ENCODE results near the gene MACROD2. TPM values are rescaled to one million over a fixed set of nuclear protein-coding genes. Genes with fewer than 3 reads are reported as not detected.

Gene MACROD2
- total RNA-seq, 1 donor from 2014 or later: 2.4 TPM

DNA sequence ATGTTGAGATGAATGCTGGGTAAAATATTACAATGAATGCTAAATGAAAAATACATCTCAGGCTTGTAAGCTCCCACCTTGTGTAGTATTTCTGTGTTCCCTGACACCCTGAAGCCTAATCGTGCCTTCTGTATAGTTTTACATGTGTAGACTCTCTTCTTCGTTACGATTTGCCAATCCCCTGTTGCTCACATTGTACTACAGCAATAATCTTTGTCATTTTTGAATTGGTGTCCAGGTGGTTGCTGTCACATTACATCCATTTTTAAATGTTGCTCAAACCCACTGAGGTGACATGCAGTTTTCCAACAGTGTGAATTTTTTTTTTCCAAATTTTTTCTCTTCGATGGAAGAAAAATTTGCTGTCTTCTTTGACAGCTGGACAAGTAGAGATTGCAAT is 642.1 kb downstream of the MACROD2 start:
- no peak for DNase-seq (ENCODE audit: low read depth)
- Histone ChIP-seq H3K4me1 (ENCODE audit: insufficient read depth, low read length) (no peaks in the 10 kb centered on the region), H2AFZ (ENCODE audit: low read depth, low read length) (no peak overlapping the region), H3K9me3 (ENCODE audit: insufficient read depth, low read depth, low read length) (peaks cover 3% of the 10 kb centered on the region), H3K9ac (ENCODE audit: low read length) (no peak overlapping the region), H3K36me3 (ENCODE audit: insufficient read depth, low read length) (no peaks in the 10 kb centered on the region), H3K4me2 (ENCODE audit: low read length) (no peak overlapping the region), H3K27me3 (ENCODE audit: insufficient read depth, low read length) (no peaks in the 10 kb centered on the region), H3K27ac (ENCODE audit: low read depth, low read length) (no peak overlapping the region), H3K4me3 (ENCODE audit: insufficient read depth, low read depth, low read length) (no peak overlapping the region), H4K20me1 (ENCODE audit: insufficient read depth, low read length) (no peaks in the 10 kb centered on the region), H3K79me2 (ENCODE audit: insufficient read depth, low read length) (no peaks in the 10 kb centered on the region)
- no peak for TF ChIP-seq EZH2 (IDR thresholded peaks at IDR 0.05; ENCODE audit: insufficient read depth, low read length)
- Mint-ChIP-seq H3K27ac (ENCODE audit: unreplicated experiment) (no peak overlapping the region), H3K4me1 (ENCODE audit: low read depth, unreplicated experiment) (no peaks in the 10 kb centered on the region), H3K9me3 (ENCODE audit: unreplicated experiment) (peaks cover 12% of the 10 kb centered on the region), H3K27me3 (ENCODE audit: low read depth, unreplicated experiment) (no peaks in the 10 kb centered on the region), H3K4me3 (ENCODE audit: unreplicated experiment) (no peak overlapping the region), H3K36me3 (ENCODE audit: low read depth, unreplicated experiment) (no peaks in the 10 kb centered on the region)
- no peak for FAIRE-seq

DNA sequence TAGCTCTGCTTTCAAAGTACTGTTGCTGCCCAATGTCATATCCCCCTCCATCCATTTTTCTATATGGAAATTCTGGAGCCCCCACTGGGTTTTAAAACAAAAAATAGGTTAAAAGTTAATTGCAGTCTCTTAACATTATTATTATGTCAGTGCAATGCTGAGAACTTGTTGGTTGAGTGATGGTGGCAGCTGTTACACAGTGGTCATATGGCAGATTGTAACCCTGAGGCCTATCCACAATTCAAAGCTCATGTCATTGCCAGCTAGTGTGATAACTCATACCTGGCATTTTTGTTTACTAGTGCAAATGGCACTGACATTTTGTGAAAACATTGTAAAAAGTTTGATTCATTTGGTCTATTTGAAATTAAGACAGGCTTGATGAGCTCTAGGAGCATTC is 647.8 kb downstream of the MACROD2 start:
- H3K36me3 Mint-ChIP-seq (ENCODE audit: low read depth, unreplicated experiment): no peaks in the 10 kb centered on the region
- Histone ChIP-seq H3K4me1 (ENCODE audit: insufficient read depth, low read length) (no peaks in the 10 kb centered on the region), H3K36me3 (ENCODE audit: insufficient read depth, low read length) (no peaks in the 10 kb centered on the region), H3K27ac (ENCODE audit: low read depth, low read length) (no peak overlapping the region), H3K79me2 (ENCODE audit: insufficient read depth, low read length) (no peaks in the 10 kb centered on the region), H4K20me1 (ENCODE audit: insufficient read depth, low read length) (no peaks in the 10 kb centered on the region), H3K4me3 (ENCODE audit: insufficient read depth, low read depth, low read length) (no peak overlapping the region), H3K9ac (ENCODE audit: low read length) (no peak overlapping the region), H3K27me3 (ENCODE audit: insufficient read depth, low read length) (no peaks in the 10 kb centered on the region), H2AFZ (ENCODE audit: low read depth, low read length) (no peak overlapping the region), H3K9me3 (ENCODE audit: insufficient read depth, low read depth, low read length) (peaks cover 3% of the 10 kb centered on the region), H3K4me2 (ENCODE audit: low read length) (no peak overlapping the region)
- no peaks in the 10 kb centered on the region for H3K27me3 Mint-ChIP-seq (ENCODE audit: low read depth, unreplicated experiment)
- TF ChIP-seq, protein P1, sequence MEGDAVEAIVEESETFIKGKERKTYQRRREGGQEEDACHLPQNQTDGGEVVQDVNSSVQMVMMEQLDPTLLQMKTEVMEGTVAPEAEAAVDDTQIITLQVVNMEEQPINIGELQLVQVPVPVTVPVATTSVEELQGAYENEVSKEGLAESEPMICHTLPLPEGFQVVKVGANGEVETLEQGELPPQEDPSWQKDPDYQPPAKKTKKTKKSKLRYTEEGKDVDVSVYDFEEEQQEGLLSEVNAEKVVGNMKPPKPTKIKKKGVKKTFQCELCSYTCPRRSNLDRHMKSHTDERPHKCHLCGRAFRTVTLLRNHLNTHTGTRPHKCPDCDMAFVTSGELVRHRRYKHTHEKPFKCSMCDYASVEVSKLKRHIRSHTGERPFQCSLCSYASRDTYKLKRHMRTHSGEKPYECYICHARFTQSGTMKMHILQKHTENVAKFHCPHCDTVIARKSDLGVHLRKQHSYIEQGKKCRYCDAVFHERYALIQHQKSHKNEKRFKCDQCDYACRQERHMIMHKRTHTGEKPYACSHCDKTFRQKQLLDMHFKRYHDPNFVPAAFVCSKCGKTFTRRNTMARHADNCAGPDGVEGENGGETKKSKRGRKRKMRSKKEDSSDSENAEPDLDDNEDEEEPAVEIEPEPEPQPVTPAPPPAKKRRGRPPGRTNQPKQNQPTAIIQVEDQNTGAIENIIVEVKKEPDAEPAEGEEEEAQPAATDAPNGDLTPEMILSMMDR (IDR thresholded peaks at IDR 0.05; ENCODE audit: insufficient read depth, low read depth, low read length): no peak
- TF ChIP-seq EZH2 (IDR thresholded peaks at IDR 0.05; ENCODE audit: insufficient read depth, low read length): no peak
- DNase-seq (ENCODE audit: low read depth): no peak
- peaks cover 12% of the 10 kb centered on the region for H3K9me3 Mint-ChIP-seq (ENCODE audit: unreplicated experiment)
- H3K27ac Mint-ChIP-seq (ENCODE audit: unreplicated experiment): no peak overlapping the region
- H3K4me3 Mint-ChIP-seq (ENCODE audit: unreplicated experiment): no peak overlapping the region
- FAIRE-seq: no peak
- no peaks in the 10 kb centered on the region for H3K4me1 Mint-ChIP-seq (ENCODE audit: low read depth, unreplicated experiment)

DNA sequence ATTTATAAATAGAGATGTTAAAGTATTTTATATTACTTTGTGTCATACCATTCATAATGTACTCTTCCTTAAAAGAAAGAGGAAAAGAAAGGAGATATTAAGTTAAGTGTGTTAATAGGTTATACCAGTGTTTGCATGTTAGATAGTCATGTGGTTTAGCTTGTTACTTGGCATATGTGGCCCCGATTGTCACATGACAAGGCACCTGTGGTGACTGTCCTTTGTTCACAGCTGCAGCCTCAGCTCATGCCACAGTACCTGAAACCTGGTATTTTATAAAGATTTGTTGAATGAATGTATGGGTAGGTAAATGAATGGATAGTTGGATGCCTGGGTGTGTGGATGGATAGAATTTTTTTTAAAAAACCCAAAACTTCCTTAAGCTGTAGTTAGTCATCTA is 648.2 kb downstream of the MACROD2 start:
- H3K27me3 Mint-ChIP-seq (ENCODE audit: low read depth, unreplicated experiment): no peaks in the 10 kb centered on the region
- Histone ChIP-seq H3K79me2 (ENCODE audit: insufficient read depth, low read length) (no peaks in the 10 kb centered on the region), H2AFZ (ENCODE audit: low read depth, low read length) (no peak overlapping the region), H4K20me1 (ENCODE audit: insufficient read depth, low read length) (no peaks in the 10 kb centered on the region), H3K9ac (ENCODE audit: low read length) (no peak overlapping the region), H3K9me3 (ENCODE audit: insufficient read depth, low read depth, low read length) (peaks cover 3% of the 10 kb centered on the region), H3K27ac (ENCODE audit: low read depth, low read length) (no peak overlapping the region), H3K36me3 (ENCODE audit: insufficient read depth, low read length) (no peaks in the 10 kb centered on the region), H3K4me2 (ENCODE audit: low read length) (no peak overlapping the region), H3K4me3 (ENCODE audit: insufficient read depth, low read depth, low read length) (no peak overlapping the region), H3K27me3 (ENCODE audit: insufficient read depth, low read length) (no peaks in the 10 kb centered on the region), H3K4me1 (ENCODE audit: insufficient read depth, low read length) (no peaks in the 10 kb centered on the region)
- no peak for TF ChIP-seq EZH2 (IDR thresholded peaks at IDR 0.05; ENCODE audit: insufficient read depth, low read length)
- TF ChIP-seq, protein P1 (IDR thresholded peaks at IDR 0.05; ENCODE audit: insufficient read depth, low read depth, low read length): no peak
- peaks cover 12% of the 10 kb centered on the region for H3K9me3 Mint-ChIP-seq (ENCODE audit: unreplicated experiment)
- H3K36me3 Mint-ChIP-seq (ENCODE audit: low read depth, unreplicated experiment): no peaks in the 10 kb centered on the region
- no peak for FAIRE-seq
- H3K27ac Mint-ChIP-seq (ENCODE audit: unreplicated experiment): no peak overlapping the region
- H3K4me3 Mint-ChIP-seq (ENCODE audit: unreplicated experiment): no peak overlapping the region
- no peak for DNase-seq (ENCODE audit: low read depth)
- no peaks in the 10 kb centered on the region for H3K4me1 Mint-ChIP-seq (ENCODE audit: low read depth, unreplicated experiment)
